Suppressor macrophage treated with lipopolysaccharide for 1 hour (primary cell): ENCODE data around the gene TSPEAR.
"Not testable (repeated sequence)": the region's sequence is repeated elsewhere in the genome, so short reads cannot be mapped to it uniquely, and the experiment has no call there.

Experiments used
- DNase-seq, 3 donors: peaks; one replicate each; pipeline ENCODE4 v3.0.0-alpha.2; 2020 to 2022

Gene TSPEAR

GRCh38 chr21:44701541-44701940, 9.8 kb downstream of the TSPEAR start:
- DNase-seq, result no peak

GRCh38 chr21:44701023-44701400, 10.4 kb downstream of the TSPEAR start:
- DNase-seq, result no peak

GRCh38 chr21:44700101-44701022, 11.0 kb downstream of the TSPEAR start:
- DNase-seq, result no peak

GRCh38 chr21:44699502-44700001, 11.8 kb downstream of the TSPEAR start:
- no peak for DNase-seq

- no peak for DNase-seq
Measured at GRCh38 chr21:44697811-44698734, 13.3 kb downstream of the TSPEAR start.

- DNase-seq, result not testable (repeated sequence)
Measured at GRCh38 chr21:44697172-44697810, 14.1 kb downstream of the TSPEAR start, which contains the start of gene KRTAP10-12. Gene KRTAP10-12, plus strand, starts transcription at chr21:44697172. Its CDS starts 30 bp downstream, at chr21:44697202.

- no peak for DNase-seq
Measured at GRCh38 chr21:44696572-44696971, 14.8 kb downstream of the TSPEAR start.

- DNase-seq, result no peak
Measured at GRCh38 chr21:44695641-44696040, 15.7 kb downstream of the TSPEAR start.

- no peak for DNase-seq
Measured at GRCh38 chr21:44695184-44695583, 16.2 kb downstream of the TSPEAR start.

- no peak for DNase-seq
Measured at GRCh38 chr21:44694776-44695175, 16.6 kb downstream of the TSPEAR start.

- no peak for DNase-seq
Measured at GRCh38 chr21:44692798-44693512, 18.4 kb downstream of the TSPEAR start.

GRCh38 chr21:44691686-44692085, 19.7 kb downstream of the TSPEAR start:
- no peak for DNase-seq

- not testable (repeated sequence) for DNase-seq
Measured at GRCh38 chr21:44689740-44690139, 21.6 kb downstream of the TSPEAR start.

GRCh38 chr21:44687671-44688070, 23.7 kb downstream of the TSPEAR start:
- no peak for DNase-seq

- no peak for DNase-seq
Measured at GRCh38 chr21:44686843-44687561, 24.4 kb downstream of the TSPEAR start.

- peak; percentile 19 to 35 (median 31) for DNase-seq
Measured at GRCh38 chr21:44686000-44686781, 25.2 kb downstream of the TSPEAR start.

- DNase-seq, result not testable (repeated sequence)
Measured at GRCh38 chr21:44685050-44685449, 26.3 kb downstream of the TSPEAR start.

- DNase-seq, result no peak
Measured at GRCh38 chr21:44684483-44684882, 26.9 kb downstream of the TSPEAR start.

GRCh38 chr21:44684077-44684476, 27.3 kb downstream of the TSPEAR start:
- no peak for DNase-seq

- no peak for DNase-seq
Measured at GRCh38 chr21:44682580-44683151, 28.7 kb downstream of the TSPEAR start.
